HG03064 (cell line): ENCODE measurements around the gene LYSMD3.

Experiments used
- ATAC-seq: cut with Tn5 transposase; IDR thresholded peaks from one replicate; pipeline ENCODE4 v1.9.1; 2021; ENCODE audit warnings: low read depth; ENCODE audit not compliant: unreplicated experiment

LYSMD3 gene

GRCh38 chr5:90488791-90489190, 40.6 kb downstream of the LYSMD3 start:
- no peak for ATAC-seq

GRCh38 chr5:90484540-90484939, 44.8 kb downstream of the LYSMD3 start:
- no peak for ATAC-seq

- ATAC-seq = no peak
Measured at GRCh38 chr5:90483206-90483605, 46.2 kb downstream of the LYSMD3 start.

DNA sequence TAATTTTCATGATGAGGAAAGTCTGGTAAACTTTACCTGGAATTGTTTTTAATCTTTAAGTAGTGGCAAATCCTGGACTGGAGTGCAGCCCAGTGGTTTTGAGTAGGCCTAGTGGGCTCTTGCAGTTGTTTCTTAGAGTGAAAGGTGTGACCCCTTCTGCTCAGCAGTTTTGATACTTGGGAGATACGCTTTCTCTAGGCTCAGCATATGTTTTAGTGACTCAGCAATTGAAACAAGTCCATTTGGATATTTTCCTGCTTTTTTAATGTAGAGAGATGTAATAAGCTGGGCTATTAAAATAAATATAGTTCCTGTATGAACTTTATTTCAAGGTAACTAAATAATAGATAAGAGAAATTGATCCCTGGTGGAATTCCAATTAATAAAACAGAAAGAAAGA, 48.7 kb downstream of the LYSMD3 start:
- no peak for ATAC-seq

- ATAC-seq = no peak
Measured at GRCh38 chr5:90479611-90480385, 49.6 kb downstream of the LYSMD3 start.

DNA sequence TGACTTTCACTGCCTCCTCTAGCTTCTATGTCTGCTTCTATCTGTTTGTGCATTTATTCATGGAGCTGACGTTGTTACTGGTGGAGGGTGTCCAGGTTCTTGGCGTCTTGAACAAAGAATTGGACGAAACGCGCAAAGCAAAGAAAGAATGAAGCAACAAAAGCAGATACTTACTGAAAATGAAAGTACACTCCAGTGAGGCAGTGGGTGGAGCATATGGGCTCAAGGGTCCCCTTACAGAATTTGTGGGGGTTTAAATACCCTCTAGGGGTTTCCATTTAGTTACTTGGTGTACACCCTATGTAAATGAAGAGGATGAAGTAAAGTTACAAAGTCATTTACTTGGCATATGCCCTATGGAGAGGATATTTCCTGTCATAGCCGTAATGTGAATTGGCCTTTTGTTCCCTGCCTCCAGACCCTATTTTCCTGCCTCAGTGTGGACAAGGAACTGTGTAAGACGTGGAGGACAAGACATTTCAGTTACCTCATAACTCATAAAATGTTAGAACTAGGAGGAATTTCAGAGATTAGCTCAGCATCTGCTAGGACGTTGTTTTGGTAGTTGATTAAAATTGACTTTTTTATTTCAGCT, 51.7 kb downstream of the LYSMD3 start:
- no peak for ATAC-seq

- no peak for ATAC-seq
Measured at GRCh38 chr5:90477073-90477472, 52.3 kb downstream of the LYSMD3 start.

- ATAC-seq = no peak
Measured at GRCh38 chr5:90476391-90476790, 53.0 kb downstream of the LYSMD3 start.

DNA sequence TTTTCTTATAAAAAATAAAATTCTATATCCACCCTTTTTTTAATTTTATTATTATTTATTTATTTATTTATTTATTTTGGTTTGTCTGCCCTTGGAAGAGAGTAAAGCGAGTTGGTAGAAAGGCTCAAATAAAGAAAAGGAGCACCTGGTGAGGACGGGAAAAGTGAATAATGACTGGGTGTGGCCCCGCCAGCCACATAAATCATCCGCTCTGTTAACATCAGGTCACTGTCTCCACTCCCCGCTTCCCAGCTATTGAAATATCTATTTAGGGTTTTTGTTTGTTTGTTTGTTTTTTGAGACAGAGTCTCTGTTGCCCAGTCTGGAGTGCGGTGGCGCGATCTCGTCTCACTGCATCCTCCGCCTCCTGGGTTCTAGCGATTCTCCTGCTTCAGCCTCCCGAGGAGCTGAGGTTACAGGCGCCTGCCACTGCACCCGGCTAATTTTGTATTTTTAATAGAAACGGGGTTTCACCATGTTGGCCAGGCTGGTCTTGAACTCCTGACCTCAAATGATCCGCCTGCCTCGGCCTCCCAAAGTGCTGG, 53.9 kb downstream of the LYSMD3 start:
- ATAC-seq = no peak

DNA sequence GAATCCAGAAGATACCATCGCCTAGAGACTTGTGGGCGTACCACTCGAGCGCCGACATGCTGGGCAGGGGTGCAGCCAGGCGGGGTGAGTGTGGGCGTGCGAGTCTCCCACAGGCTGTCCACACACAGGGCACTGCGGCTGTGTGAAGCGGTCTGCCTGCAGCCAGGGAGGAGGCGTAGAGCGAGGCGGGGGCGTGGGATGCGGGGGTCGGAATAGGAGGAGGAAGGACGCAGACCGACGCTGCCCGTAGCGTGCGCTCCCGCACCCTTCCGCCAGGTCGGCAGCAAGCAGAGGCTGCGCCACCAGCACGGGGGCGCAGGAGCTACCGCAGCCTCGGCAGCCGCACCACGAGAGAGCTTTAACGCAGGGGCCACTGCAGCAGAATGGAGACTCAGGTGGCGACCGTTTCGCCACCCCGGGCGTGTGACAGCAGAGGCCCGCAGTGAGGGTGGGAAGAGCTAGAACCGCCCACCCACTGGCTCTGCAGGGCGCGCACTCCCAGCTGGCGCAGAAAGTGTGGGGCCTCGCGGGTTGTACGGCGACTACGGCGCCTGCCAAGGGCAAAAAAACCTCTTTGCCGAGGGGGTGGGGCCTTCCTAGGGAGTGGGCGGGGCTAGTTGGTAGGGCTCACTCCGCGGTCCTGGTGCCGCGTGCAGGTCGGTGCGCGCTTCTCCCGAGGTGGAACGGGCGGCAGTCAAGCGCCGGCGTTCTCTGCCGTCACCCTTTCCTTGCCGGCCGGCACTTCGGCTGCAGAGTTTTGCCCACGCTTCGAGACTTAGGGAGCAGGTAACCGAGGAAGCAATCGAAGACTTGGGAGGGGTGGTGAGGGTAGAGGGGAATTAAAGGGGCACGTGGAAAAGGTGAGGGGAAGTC, 54.9 kb downstream of the LYSMD3 start, which contains the start of the genes MBLAC2 and POLR3G:
Gene MBLAC2 (minus strand): TSS at position 537 of the 873 bp plus-strand sequence. CDS start 479 bp downstream, at position 58.
Gene POLR3G (plus strand): TSS at position 630 of the 873 bp plus-strand sequence. CDS start 10,704 bp downstream, outside the sequence.
- peak; percentile 86 for ATAC-seq

GRCh38 chr5:90473396-90474234, 55.8 kb downstream of the LYSMD3 start:
- ATAC-seq = peak; percentile 22

DNA sequence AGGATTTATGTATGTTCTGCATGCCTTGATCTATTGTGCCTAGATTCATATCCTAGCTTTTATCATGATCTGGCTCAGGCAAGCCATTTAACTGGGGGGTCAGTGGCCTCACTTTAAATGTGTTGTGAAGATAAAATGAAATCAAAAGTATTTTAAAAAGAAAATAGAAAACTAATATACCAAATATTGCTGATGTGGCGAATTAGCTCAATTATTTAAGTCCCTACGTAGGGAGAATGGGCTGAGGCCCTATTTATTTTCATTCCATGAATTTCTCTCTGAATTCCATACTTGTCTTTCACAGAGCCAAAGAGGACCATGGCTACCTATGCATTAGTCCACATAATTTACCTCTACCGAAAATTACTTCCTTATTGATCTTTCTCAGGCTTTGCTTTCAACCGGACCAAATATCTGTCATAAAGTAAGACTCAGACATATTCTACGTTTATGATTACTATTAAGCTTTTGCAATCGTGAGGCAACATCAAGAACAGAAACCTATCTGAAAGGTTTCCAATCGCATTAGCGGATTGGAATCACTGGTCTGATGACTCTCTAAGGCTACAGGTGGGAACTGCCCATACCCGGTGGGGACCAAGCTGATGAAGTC, 56.5 kb downstream of the LYSMD3 start:
- peak; percentile 3 for ATAC-seq
